NCI-H146 treated with DMSO at 0.1 percent for 48 hours (cell line): ENCODE measurements around the gene RFESD.

Experiments
- DNase-seq: peaks from one replicate; lab custom pipeline; 2025; ENCODE audit not compliant: unreplicated experiment; lab: John Stamatoyannopoulos, UW

RFESD gene

DNA sequence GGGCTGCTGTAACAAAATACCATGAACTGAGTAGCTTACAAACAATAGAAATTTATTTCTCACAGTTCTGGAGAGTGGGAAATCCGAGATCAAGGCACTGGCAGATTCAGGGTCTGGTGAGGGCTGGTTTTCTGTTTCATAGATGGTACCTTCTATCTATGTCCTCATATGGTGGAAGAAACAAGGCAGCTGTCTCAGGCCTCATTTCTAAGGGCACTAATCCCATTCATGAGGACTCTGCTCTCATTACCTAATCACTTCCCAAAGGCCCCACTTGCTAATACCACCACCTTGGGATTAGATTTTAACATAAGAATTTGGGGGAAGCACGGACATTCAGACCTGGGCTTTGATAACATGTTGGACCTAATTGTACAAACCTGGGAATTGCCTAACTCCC is 13.5 kb downstream of the RFESD start:
- no peak for DNase-seq

- no peak for DNase-seq
Measured at GRCh38 chr5:95662946-95663345, 16.4 kb downstream of the RFESD start.

DNA sequence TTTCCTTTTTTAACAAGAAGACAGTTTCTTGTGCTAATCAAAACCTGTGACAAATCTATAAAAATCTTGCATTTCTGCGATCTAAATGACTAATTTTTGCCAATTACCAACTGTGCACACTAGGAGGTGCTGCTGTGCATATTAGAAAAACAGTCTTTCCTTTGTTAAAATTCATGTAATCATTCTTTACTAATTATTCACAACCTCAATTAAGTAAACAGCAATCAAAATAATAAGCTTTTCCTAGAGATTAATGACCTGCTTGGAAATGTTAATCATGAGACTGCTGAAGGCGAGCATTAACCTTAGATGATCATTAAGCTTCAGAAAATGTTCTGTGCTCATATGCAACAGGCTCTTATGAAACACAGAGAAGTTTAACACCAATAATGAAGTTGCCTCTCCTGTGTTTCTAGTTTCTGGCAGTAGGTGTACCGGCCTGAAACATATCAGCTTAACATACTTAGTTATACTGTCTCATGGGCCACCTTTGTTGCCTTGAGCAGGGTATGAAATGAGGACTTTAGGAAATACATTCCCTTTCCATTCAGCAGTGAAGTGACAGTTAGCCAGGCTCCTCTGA is 17.7 kb downstream of the RFESD start:
- peak; percentile 21 for DNase-seq

- no peak for DNase-seq
Measured at GRCh38 chr5:95667061-95667618, 20.6 kb downstream of the RFESD start.

GRCh38 chr5:95667678-95668077 is 21.1 kb downstream of the RFESD start:
- DNase-seq: no peak

DNA sequence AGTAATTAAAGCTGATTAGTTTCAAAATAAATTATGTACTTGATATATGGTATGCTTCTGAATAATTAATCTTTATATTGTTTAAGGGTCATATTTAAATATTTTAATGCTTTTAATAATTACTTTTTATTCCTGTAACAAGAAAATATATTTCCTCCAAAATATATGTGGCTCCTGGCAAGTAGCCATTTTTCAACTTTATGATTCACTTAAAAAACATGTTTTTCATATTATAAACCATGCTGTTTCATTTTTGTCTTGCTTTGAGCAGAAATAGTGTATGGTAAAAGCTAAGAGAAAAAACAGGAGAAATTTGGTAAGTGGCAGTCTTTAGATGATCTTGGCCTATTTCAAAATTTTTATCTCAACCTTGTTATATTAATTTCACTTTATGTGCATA is 21.6 kb downstream of the RFESD start:
- DNase-seq: no peak

- DNase-seq: no peak
Measured at GRCh38 chr5:95668728-95669127, 22.2 kb downstream of the RFESD start.

DNA sequence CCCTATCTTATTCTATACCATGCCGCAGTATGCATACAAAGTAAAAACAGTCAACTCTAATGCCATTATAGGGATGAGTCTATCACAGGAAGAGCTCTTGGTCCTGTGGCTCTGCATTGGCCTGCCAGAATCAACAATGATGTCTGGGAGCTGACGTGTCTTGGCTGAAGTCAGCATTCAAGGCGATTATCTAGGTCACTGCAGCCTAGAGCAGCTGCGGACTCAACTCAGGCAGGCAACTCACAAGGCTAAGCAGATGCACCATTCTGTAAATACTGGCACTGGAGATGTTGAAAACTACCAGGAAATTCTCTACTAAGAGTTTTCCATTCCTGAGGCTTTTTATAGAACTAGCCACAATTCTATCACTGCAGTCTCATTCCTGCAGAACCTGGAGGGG is 23.0 kb downstream of the RFESD start:
- DNase-seq: no peak

DNA sequence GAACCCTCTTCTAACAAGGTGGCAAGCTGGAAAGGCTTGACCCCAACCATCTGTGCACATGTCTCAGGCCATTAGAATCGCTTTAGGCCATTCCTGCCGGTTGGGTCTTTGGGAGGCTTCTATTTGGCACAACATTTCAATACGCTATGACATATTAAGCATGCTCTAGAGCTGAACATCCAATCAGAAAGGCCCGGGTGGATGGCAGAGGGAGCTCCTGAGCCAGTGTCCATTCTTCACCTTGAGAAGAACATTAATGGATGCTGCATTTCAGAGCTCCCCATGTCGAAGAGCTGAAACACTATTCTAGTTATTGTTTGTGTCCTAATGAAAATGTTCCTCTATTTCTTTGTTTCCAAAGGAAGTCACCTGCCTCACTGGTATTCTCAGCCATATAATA is 23.4 kb downstream of the RFESD start:
- no peak for DNase-seq

GRCh38 chr5:95670568-95670967 is 24.0 kb downstream of the RFESD start:
- no peak for DNase-seq

GRCh38 chr5:95671826-95672225 is 25.2 kb downstream of the RFESD start:
- no peak for DNase-seq

- DNase-seq: no peak
Measured at GRCh38 chr5:95672641-95673040, 26.1 kb downstream of the RFESD start.

DNA sequence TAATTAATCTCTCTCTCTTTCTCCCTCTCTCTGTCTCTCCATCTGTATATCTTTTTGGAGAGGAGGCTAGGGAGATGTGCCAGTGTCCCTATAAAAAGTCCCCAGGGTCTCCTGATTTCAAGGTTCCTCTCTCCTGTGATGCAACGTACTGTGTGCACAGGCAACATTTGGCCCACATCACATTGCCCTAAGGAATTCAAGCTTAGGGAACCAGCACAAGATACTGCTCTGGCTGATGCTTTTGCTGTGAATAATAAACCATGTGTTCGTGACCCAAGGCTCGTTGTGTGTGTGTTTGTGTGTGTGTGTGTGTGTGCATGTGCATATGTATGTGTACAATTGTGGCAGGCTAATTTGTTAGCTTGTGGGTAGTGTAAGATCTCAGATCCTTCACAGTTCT is 26.5 kb downstream of the RFESD start:
- no peak for DNase-seq

GRCh38 chr5:95682891-95683290 is 36.3 kb downstream of the RFESD start, which contains the start of gene SPATA9:
Gene SPATA9, minus strand, starts transcription at chr5:95682991. Its CDS starts 137 bp downstream, at chr5:95682854.
- no peak for DNase-seq

GRCh38 chr5:95684361-95684760 is 37.8 kb downstream of the RFESD start:
- no peak for DNase-seq

- no peak for DNase-seq
Measured at GRCh38 chr5:95686651-95687050, 40.1 kb downstream of the RFESD start.

DNA sequence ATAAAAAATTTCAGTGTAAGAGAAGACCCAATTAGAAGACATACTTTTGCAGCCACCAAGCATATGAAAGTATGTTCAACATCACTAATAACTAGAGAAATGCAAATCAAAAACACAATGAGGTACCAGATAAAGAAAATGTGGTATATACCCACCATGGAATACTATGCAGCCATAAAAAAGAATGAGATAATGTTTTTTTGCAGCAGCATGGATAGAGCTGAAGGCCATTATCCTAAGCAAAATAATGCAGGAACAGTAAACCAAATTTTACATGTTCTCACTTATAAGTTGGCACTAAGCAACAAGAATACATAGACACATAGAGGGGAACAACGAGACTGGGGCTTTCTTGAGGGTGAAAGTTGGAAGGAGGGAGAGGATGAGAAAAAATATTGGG is 43.1 kb downstream of the RFESD start:
- no peak for DNase-seq

DNA sequence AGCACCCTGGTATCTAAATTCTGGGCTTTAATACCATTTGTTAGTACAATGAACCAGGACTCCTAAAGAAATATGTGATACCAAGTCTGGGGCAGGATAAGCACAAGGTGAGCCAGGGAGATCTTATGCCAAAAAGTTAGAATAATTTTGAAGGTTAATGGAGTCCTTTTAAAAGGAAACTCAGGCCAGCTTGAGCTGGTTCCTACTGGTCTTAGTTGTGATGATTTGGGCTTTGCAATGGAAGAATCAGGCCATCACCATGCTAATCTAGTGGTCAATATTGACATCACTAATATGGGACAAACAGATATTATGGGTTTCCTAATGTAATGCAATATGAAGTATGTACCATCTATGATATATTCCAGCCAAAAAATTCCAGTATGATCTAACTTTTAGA is 43.8 kb downstream of the RFESD start:
- DNase-seq: no peak

DNA sequence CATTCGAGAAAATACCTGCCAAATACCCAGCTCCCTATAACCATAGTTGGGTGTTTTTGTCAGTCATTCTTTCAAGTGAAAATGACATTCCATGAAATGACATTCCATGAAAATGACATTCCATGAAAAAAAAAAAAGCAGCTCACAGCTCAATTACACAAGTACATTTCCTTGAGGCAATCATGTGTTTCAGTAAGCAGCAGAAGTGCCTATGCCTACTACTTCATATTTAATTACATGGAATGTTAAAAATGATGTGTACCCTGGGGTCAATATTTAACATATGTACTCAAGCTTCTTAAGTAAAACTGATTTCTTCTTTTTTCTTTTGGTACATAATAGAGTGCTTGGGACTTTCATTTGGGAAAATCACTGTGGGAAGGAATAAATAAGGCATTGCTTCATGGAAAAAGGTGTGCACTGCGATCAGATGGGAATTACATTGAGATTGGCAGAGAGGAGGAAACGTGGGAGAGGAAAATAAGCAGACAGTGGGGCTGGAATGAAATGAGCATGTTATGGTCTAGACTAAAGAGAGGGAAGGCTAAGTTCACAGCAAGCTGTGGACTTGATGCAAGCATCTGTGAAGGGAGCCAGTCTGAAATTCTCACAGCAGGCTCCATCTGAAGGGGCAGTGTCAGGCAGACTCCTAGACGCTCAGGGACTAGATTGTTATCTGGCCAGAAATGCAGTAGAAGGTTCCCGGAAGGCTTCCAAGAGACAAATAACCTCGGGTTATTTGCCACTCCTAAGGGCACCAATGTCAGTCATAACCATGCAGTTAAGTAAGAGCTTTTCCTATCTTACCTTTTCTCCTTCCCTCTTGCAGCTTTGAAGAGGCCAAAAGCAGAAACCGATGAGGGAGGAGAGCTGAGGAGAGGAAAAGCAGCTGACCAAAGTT is 51.5 kb downstream of the RFESD start:
- DNase-seq: no peak

DNA sequence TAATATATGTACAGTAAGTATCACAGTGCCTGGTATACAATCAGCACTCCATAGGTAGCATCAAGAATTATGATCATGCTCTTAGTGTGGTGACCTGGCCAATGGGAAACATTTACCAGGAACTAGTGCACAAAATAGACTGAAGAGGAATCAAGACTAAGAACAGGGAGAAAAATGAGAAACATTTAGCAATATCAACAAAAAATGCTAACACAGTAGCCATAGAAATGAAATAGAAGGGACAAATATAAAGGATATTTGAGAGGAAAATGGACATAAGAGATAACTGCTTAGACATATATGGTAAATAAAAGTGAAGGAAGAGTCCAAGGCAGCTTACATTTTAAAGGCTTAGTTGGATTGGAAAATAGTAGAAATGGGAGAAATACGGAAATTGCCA is 52.8 kb downstream of the RFESD start:
- no peak for DNase-seq

DNA sequence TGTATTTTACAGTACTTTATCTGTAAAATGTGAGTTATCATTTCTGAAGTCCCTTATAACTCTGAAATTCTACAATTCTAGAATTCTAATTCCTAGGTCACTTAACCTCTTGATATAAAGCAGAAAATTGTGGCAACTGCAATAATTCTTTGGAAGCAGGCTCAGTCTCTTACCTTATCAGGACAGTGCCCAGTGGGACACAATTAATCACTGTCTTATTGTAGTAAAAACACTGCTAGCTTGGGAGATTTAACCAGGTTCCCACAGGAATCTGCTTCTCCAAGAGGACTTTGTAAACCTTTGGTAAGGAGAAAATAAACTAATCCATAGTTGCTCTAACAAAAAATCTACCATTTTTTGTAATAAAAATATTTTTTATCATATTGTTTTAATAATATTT is 54.5 kb downstream of the RFESD start:
- no peak for DNase-seq

- DNase-seq: no peak
Measured at GRCh38 chr5:95704150-95704549, 57.6 kb downstream of the RFESD start.
